Activated T-cell treated with anti-CD3 and anti-CD28 coated beads for 1 hour (primary cell): ENCODE data around the gene STEAP3.

Experiments used
- DNase-seq: peaks from one replicate; pipeline ENCODE4 v3.0.0-alpha.2; 2020; ENCODE audit warnings: low read depth

Gene STEAP3

GRCh38 chr2:119223521-119224390 is at the start of gene STEAP3:
TSS of gene STEAP3 (plus strand) at chr2:119223834. CDS start at chr2:119231013, 7,179 bp downstream.
- no peak for DNase-seq

GRCh38 chr2:119174216-119174992 is 49.2 kb upstream of the STEAP3 start:
- peak; percentile 58 for DNase-seq

- DNase-seq, result no peak
Observed at GRCh38 chr2:119174993-119175347, 48.7 kb upstream of the STEAP3 start.

GRCh38 chr2:119175517-119175916 is 48.1 kb upstream of the STEAP3 start:
- no peak for DNase-seq

- DNase-seq, result no peak
Observed at GRCh38 chr2:119177171-119177837, 46.3 kb upstream of the STEAP3 start.

- DNase-seq, result no peak
Observed at GRCh38 chr2:119177838-119178190, 45.8 kb upstream of the STEAP3 start.

GRCh38 chr2:119178776-119179175 is 44.9 kb upstream of the STEAP3 start:
- DNase-seq, result no peak

- no peak for DNase-seq
Observed at GRCh38 chr2:119179202-119179601, 44.4 kb upstream of the STEAP3 start.

- DNase-seq, result no peak
Observed at GRCh38 chr2:119179991-119180390, 43.6 kb upstream of the STEAP3 start.

GRCh38 chr2:119180892-119181291 is 42.7 kb upstream of the STEAP3 start:
- no peak for DNase-seq

- DNase-seq, result no peak
Observed at GRCh38 chr2:119181391-119181790, 42.2 kb upstream of the STEAP3 start.

GRCh38 chr2:119181791-119182445 is 41.7 kb upstream of the STEAP3 start:
- no peak for DNase-seq

GRCh38 chr2:119184512-119184911 is 39.1 kb upstream of the STEAP3 start:
- DNase-seq, result no peak

GRCh38 chr2:119190321-119191111 is 33.1 kb upstream of the STEAP3 start:
- no peak for DNase-seq

GRCh38 chr2:119192893-119193292 is 30.7 kb upstream of the STEAP3 start:
- no peak for DNase-seq

GRCh38 chr2:119195001-119195400 is 28.6 kb upstream of the STEAP3 start:
- DNase-seq, result no peak

- DNase-seq, result no peak
Observed at GRCh38 chr2:119195887-119196286, 27.7 kb upstream of the STEAP3 start.

- DNase-seq, result no peak
Observed at GRCh38 chr2:119196301-119197125, 27.1 kb upstream of the STEAP3 start.

- no peak for DNase-seq
Observed at GRCh38 chr2:119197126-119197405, 26.6 kb upstream of the STEAP3 start.

GRCh38 chr2:119197529-119198239 is 25.9 kb upstream of the STEAP3 start:
- no peak for DNase-seq
